ENCODE results near the gene COQ8A.

The COQ8A gene

GRCh38 chr1:226976978-226977642, 37.0 kb downstream of the COQ8A start:
- no peak overlapping the region for H3K27ac ChIP-seq
- ChIA-PET POLR2A (ENCODE audit: low non-redundant PET) (no interaction called here), CTCF (interaction anchor here (0.5 to 0.6 kb wide), 2 partner anchors 13 to 1384 kb away, joined by 3 to 5 read pairs; no protein-coding TSS in a partner anchor)
- no peak for DNase-seq (ENCODE audit: low spot score)
- TF ChIP-seq CTCF (conservative IDR thresholded peaks at IDR 0.05; ENCODE audit: low read depth), result no peak

GRCh38 chr1:226977643-226978431, 37.7 kb downstream of the COQ8A start:
- no peak overlapping the region for H3K27ac ChIP-seq
- no peak for DNase-seq (ENCODE audit: low spot score)
- TF ChIP-seq CTCF (conservative IDR thresholded peaks at IDR 0.05; ENCODE audit: low read depth), result no peak
- CTCF ChIA-PET, result interaction anchor here (0.6 kb wide), 1 partner anchor 14 kb away, joined by 5 read pairs; no protein-coding TSS in a partner anchor
- POLR2A ChIA-PET (ENCODE audit: low non-redundant PET), result no interaction called here

GRCh38 chr1:226978432-226979114, 38.5 kb downstream of the COQ8A start:
- DNase-seq (ENCODE audit: low spot score), result no peak
- ChIA-PET POLR2A (ENCODE audit: low non-redundant PET) (no interaction called here), CTCF (no interaction called here)
- H3K27ac ChIP-seq, result no peak overlapping the region
- TF ChIP-seq CTCF (conservative IDR thresholded peaks at IDR 0.05; ENCODE audit: low read depth), result no peak

- no peak for TF ChIP-seq CTCF (conservative IDR thresholded peaks at IDR 0.05; ENCODE audit: low read depth)
- CTCF ChIA-PET, result no interaction called here
- no peak overlapping the region for H3K27ac ChIP-seq
- DNase-seq (ENCODE audit: low spot score), result no peak
- POLR2A ChIA-PET (ENCODE audit: low non-redundant PET), result no interaction called here
Observed at GRCh38 chr1:226979115-226979516, 39.0 kb downstream of the COQ8A start.

- H3K27ac ChIP-seq, result no peak overlapping the region
- ChIA-PET POLR2A (ENCODE audit: low non-redundant PET) (no interaction called here), CTCF (no interaction called here)
Observed at GRCh38 chr1:226979517-226980121, 39.5 kb downstream of the COQ8A start.

More at GRCh38 chr1:226979517-226980121, 39.5 kb downstream of the COQ8A start:
- TF ChIP-seq CTCF (conservative IDR thresholded peaks at IDR 0.05; ENCODE audit: low read depth), result no peak
- no peak for DNase-seq (ENCODE audit: low spot score)

Data from RWPE1 (cell line).